ENCODE measurements around the gene CD300H. TPM values are rescaled to one million over a fixed set of nuclear protein-coding genes. Genes with fewer than 3 reads are reported as not detected.

CD300H gene
- total RNA-seq, 3 donors from 2014 or later = 1.5 TPM; not detected in 2

DNA sequence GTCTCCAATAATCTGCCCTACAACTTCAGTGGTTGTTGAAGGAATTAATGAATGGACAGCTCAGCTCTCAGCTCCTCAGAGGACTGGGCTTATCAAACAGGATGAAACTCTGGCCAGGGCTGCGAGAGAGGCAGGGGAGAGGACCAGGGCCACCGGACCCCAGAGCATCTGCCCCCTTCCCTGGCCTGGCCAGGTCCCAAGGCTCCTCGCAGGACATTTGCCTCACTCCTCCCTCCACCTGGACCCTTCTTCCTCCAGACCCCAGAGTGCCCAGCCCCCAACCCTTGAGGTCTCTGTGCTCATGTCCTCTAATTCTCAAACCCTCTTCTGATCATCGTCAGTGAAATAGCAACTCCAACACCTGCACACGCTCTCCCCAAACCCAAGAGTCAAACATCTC lies 25.1 kb downstream of the CD300H start:
- no peaks in the 10 kb centered on the region for H3K36me3 ChIP-seq
- no peak overlapping the region for H3K27ac ChIP-seq
- H3K27me3 ChIP-seq = peaks cover 0 to 3% of the 10 kb centered on the region in 2 donors
- TF ChIP-seq POLR2A (IDR thresholded peaks at IDR 0.05) = no peak
- TF ChIP-seq CTCF (IDR thresholded peaks at IDR 0.05) = no peak
- TF ChIP-seq POLR2AphosphoS5 (IDR thresholded peaks at IDR 0.05) = no peak
- intact Hi-C loops (cut with DNase I; ENCODE audit: low total_unique reads) = no loop called here
- DNase-seq (ENCODE audit: low spot score in 2 of 2) = no peak
- no peaks in the 10 kb centered on the region for H3K4me1 ChIP-seq
- no peaks in the 10 kb centered on the region for H3K9me3 ChIP-seq
- H3K4me3 ChIP-seq = no peak overlapping the region

DNA sequence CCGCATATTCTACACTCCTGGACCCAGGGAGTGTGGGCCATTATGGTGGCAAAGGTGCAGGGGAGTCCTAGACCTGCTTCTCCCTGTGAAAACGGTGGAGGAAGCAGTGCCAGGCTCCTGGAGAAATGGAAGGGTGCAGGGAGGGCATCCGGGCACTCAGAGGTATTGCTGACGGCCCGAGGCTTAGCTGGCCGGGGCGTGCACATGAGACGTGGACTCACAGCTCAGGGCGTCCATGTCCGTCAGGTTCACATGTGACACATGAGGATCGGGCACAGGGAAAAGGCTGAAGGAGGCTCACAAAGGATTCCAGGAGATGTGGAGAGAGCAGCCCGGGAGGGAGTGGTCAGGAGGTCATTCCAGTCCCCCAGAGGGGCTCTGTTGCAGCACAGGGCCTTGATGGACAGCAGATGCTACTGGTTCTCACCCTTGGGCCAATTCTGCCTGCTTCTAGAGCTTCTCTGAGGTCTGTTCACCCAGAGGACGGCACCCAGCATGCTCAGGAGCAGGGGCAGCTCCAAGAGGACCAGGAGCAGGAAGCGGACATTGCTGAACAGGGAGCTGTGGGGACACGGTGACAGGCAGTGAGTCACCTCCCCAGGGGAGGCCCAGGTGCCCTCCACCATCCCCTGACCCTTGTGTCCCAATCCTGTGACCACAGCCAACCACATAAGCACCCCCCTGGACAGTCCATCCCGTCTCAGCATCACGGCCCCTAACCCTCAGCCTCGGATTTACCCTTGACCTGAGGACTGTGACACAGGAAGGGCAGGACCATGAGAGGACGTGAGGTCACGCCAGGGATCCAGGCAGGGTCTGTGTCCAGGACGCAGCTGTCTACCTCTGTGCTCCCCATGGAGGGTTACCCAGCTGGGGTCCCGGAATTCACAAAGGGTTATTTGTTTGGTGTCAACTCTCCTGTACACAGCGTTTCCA lies 25.9 kb downstream of the CD300H start:
- H3K4me3 ChIP-seq = no peak overlapping the region
- intact Hi-C loops (cut with DNase I; ENCODE audit: low total_unique reads) = no loop called here
- H3K27ac ChIP-seq = no peak overlapping the region
- no peaks in the 10 kb centered on the region for H3K36me3 ChIP-seq
- no peak for DNase-seq (ENCODE audit: low spot score in 2 of 2)
- H3K27me3 ChIP-seq = peaks cover 0 to 3% of the 10 kb centered on the region in 2 donors
- H3K4me1 ChIP-seq = no peaks in the 10 kb centered on the region
- no peaks in the 10 kb centered on the region for H3K9me3 ChIP-seq
- TF ChIP-seq POLR2A (IDR thresholded peaks at IDR 0.05) (no peak), POLR2AphosphoS5 (IDR thresholded peaks at IDR 0.05) (no peak), CTCF (IDR thresholded peaks at IDR 0.05) (no peak)

DNA sequence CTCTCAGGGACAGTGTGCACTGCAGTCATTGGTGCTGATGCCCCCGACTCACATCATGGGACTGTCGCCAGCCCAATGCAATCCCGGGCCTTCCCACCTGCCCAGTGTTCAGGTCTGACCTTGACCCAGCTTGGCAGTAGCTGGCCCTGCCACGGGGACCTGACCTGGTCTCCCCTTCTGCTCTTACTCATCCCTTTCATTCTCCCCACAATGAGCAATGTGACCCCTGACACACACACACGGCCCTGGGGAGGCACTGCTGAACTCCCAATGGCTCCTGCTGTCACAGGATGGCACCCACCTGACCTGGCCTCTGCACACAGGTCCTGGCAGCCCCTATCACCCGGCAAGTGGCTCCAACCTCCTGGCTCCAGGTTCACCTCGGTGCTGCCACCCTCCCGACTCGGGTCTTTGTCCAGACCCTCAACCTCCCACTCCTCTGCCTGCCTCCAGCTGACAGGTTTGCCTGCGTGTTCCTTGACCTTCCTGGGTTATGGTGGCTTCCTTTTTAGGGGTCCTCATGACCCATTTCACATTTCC lies 28.0 kb downstream of the CD300H start:
- Histone ChIP-seq H3K9me3 (no peaks in the 10 kb centered on the region), H3K27ac (no peak overlapping the region), H3K4me1 (no peaks in the 10 kb centered on the region), H3K4me3 (no peak overlapping the region), H3K36me3 (no peaks in the 10 kb centered on the region), H3K27me3 (peaks cover 0 to 3% of the 10 kb centered on the region in 2 donors)
- intact Hi-C loops (cut with DNase I; ENCODE audit: low total_unique reads) = no loop called here
- DNase-seq (ENCODE audit: low spot score in 2 of 2) = no peak
- no peak for TF ChIP-seq POLR2AphosphoS5 (IDR thresholded peaks at IDR 0.05)
- TF ChIP-seq POLR2A (IDR thresholded peaks at IDR 0.05) = no peak
- no peak for TF ChIP-seq CTCF (IDR thresholded peaks at IDR 0.05)

DNA sequence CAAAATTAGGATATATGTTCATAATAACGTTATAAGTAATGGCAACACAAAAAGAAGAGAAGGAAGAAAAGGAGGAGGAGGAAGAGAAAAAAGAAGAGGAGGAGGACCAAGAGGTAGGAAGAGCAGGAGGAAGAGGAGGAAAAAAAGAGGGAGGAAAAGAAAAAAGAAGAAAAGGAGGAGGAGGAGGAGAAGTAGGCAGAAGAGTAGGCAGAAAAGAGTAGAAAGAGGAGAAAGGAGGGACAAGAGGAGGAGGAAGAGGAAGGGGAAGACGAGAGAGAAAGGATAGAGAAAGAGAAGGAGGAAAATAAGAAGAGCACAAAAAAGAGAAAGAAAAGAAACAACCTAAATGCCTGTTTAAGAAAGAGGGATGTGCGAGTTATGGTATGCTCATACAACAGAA lies 30.4 kb downstream of the CD300H start:
- H3K9me3 ChIP-seq = no peaks in the 10 kb centered on the region
- intact Hi-C loops (cut with DNase I; ENCODE audit: low total_unique reads) = no loop called here
- no peaks in the 10 kb centered on the region for H3K4me1 ChIP-seq
- no peaks in the 10 kb centered on the region for H3K36me3 ChIP-seq
- H3K4me3 ChIP-seq = no peak overlapping the region
- TF ChIP-seq POLR2AphosphoS5 (IDR thresholded peaks at IDR 0.05) (no peak), POLR2A (IDR thresholded peaks at IDR 0.05) (no peak), CTCF (IDR thresholded peaks at IDR 0.05) (no peak)
- H3K27ac ChIP-seq = no peak overlapping the region
- DNase-seq (ENCODE audit: low spot score in 2 of 2) = no peak
- H3K27me3 ChIP-seq = peaks cover 0 to 3% of the 10 kb centered on the region in 2 donors

DNA sequence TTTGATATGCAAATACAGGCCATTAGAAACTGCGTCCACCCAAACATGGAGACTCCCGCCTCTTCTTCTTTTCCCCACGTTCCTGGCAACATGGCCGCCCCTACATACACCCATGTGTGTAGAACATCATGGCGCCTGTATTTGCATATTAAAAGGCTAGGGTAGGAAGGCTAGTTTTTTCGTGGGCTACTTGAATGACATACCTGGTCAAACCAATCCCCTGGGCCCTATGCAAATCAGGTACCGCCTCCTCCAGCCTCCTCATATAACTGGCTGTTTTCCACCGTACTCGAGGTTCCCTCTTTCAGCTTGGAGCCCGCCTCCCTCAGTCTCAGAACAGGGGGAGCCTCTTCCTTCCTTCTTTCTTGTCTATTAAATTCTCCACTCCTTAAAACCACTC lies 35.2 kb downstream of the CD300H start:
- no peaks in the 10 kb centered on the region for H3K9me3 ChIP-seq
- no peaks in the 10 kb centered on the region for H3K4me1 ChIP-seq
- peak in 1 of 2 donors; percentile 17 for DNase-seq (ENCODE audit: low spot score in 2 of 2)
- H3K36me3 ChIP-seq = no peaks in the 10 kb centered on the region
- H3K4me3 ChIP-seq = no peak overlapping the region
- H3K27me3 ChIP-seq = no peaks in the 10 kb centered on the region
- H3K27ac ChIP-seq = no peak overlapping the region
- TF ChIP-seq CTCF (IDR thresholded peaks at IDR 0.05) (no peak), POLR2AphosphoS5 (IDR thresholded peaks at IDR 0.05) (no peak), POLR2A (IDR thresholded peaks at IDR 0.05) (no peak)
- intact Hi-C loops (cut with DNase I; ENCODE audit: low total_unique reads) = no loop called here

Data from breast epithelium (tissue), 4 donors.